OCI-LY7 (cell line): ENCODE results near the gene TAPT1.

Experiments used
- EZH2phosphoT487 ChIP-seq: fragments of 200-600 bp; sonication (generic); IDR thresholded peaks from 2 replicates; pipeline ENCODE4 v1.6.1; 2018; ENCODE audit warnings: low read depth, borderline replicate concordance, mild to moderate bottlenecking, mixed run types, antibody characterized with exemption, low read length, moderate library complexity, mixed read lengths
- TF ChIP-seq, protein P1 (sequence below): fragments of 200-600 bp; sonication (generic); conservative IDR thresholded peaks from 2 replicates; pipeline ENCODE4 v1.5.1; 2014; ENCODE audit warnings: mild to moderate bottlenecking, antibody characterized with exemption, low read length, moderate library complexity, mixed read lengths

- TF ChIP-seq, protein P1, sequence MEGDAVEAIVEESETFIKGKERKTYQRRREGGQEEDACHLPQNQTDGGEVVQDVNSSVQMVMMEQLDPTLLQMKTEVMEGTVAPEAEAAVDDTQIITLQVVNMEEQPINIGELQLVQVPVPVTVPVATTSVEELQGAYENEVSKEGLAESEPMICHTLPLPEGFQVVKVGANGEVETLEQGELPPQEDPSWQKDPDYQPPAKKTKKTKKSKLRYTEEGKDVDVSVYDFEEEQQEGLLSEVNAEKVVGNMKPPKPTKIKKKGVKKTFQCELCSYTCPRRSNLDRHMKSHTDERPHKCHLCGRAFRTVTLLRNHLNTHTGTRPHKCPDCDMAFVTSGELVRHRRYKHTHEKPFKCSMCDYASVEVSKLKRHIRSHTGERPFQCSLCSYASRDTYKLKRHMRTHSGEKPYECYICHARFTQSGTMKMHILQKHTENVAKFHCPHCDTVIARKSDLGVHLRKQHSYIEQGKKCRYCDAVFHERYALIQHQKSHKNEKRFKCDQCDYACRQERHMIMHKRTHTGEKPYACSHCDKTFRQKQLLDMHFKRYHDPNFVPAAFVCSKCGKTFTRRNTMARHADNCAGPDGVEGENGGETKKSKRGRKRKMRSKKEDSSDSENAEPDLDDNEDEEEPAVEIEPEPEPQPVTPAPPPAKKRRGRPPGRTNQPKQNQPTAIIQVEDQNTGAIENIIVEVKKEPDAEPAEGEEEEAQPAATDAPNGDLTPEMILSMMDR, result no peak
- no peak for TF ChIP-seq EZH2phosphoT487
Measured at GRCh38 chr4:16116019-16116418, 110.3 kb downstream of the TAPT1 start.
